Lower leg skin (tissue), 4 donors: ENCODE measurements around the gene PRPF38B. TPM values are rescaled to one million over a fixed set of nuclear protein-coding genes. Genes with fewer than 3 reads are reported as not detected.
"Not testable (repeated sequence)": the region's sequence is repeated elsewhere in the genome, so short reads cannot be mapped to it uniquely, and the experiment has no call there.

Experiments
- DNase-seq, 2 donors: peaks; one replicate each; pipeline ENCODE4 v3.0.0-alpha.2; 2019; ENCODE audit warnings: low spot score in 2 of 2
- H3K4me3 ChIP-seq: fragments of 200-600 bp; sonication (generic); 2 replicates; pipeline ENCODE4 v1.5.1; 2017; ENCODE audit warnings: mild to moderate bottlenecking, low read depth; ENCODE audit not compliant: poor library complexity, severe bottlenecking
- POLR2A ChIP-seq, 2 donors: fragments of 450-650 bp; IDR thresholded peaks; one replicate each; pipeline ENCODE4 v1.6.1; 2016 to 2017; ENCODE audit warnings: antibody characterized with exemption in 2 of 2, mild to moderate bottlenecking in 1 of 2, moderate library complexity in 1 of 2
- WGBS, 2 donors: methylation state at CpG; one replicate each; pipeline ENCODE4 v1.1.5; 2018; 5-methylcytosine and 5-hydroxymethylcytosine counted together
- intact Hi-C: fragments of 100-400 bp; cut with DNase I; formaldehyde crosslinking; loops from one replicate; pipeline ENCODE4 v1.15.0; 2023; ENCODE audit warnings: low total_unique reads
- total RNA-seq, 4 donors: library from RNA; depleted of rRNA; stranded (reverse); fragments of >200 nt; gene quantifications; one replicate each; pipeline ENCODE4 v1.1.0, GENCODE V29; 2016
- TF ChIP-seq, protein P1 (sequence below), 3 donors: fragments of 450-650 bp; IDR thresholded peaks; one replicate each; pipeline ENCODE4 v1.5.1; 2016; ENCODE audit warnings: antibody characterized with exemption in 3 of 3, mild to moderate bottlenecking in 3 of 3, moderate library complexity in 2 of 3

The PRPF38B gene
- total RNA-seq, 4 donors from 2014 or later, result 12.8 to 38.9 (median 18.4) TPM

GRCh38 chr1:108701176-108701849, 9.2 kb downstream of the PRPF38B start:
- no peak for DNase-seq
- H3K4me3 ChIP-seq, result no peak overlapping the region
- 80 to 86% methylated on average over 5 of the region's 5 CpGs for WGBS, 2 donors
- no peak for TF ChIP-seq POLR2A (IDR thresholded peaks at IDR 0.05)
- TF ChIP-seq, protein P1, sequence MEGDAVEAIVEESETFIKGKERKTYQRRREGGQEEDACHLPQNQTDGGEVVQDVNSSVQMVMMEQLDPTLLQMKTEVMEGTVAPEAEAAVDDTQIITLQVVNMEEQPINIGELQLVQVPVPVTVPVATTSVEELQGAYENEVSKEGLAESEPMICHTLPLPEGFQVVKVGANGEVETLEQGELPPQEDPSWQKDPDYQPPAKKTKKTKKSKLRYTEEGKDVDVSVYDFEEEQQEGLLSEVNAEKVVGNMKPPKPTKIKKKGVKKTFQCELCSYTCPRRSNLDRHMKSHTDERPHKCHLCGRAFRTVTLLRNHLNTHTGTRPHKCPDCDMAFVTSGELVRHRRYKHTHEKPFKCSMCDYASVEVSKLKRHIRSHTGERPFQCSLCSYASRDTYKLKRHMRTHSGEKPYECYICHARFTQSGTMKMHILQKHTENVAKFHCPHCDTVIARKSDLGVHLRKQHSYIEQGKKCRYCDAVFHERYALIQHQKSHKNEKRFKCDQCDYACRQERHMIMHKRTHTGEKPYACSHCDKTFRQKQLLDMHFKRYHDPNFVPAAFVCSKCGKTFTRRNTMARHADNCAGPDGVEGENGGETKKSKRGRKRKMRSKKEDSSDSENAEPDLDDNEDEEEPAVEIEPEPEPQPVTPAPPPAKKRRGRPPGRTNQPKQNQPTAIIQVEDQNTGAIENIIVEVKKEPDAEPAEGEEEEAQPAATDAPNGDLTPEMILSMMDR (IDR thresholded peaks at IDR 0.05), result no peak
- intact Hi-C loops, result no loop called here

- DNase-seq, intact Hi-C loops, H3K4me3 ChIP-seq: not testable (repeated sequence)
- 91 to 98% methylated on average over 6 of the region's 6 CpGs for WGBS, 2 donors
Measured at GRCh38 chr1:108702109-108702508, 10.0 kb downstream of the PRPF38B start.

- no peak for DNase-seq
- no peak overlapping the region for H3K4me3 ChIP-seq
- WGBS, 2 donors, result 71 to 78% methylated on average over 6 of the region's 6 CpGs
- TF ChIP-seq POLR2A (IDR thresholded peaks at IDR 0.05), result no peak
- TF ChIP-seq, protein P1 (IDR thresholded peaks at IDR 0.05), result no peak
- intact Hi-C loops, result no loop called here
Measured at GRCh38 chr1:108703939-108704338, 11.8 kb downstream of the PRPF38B start.

DNA sequence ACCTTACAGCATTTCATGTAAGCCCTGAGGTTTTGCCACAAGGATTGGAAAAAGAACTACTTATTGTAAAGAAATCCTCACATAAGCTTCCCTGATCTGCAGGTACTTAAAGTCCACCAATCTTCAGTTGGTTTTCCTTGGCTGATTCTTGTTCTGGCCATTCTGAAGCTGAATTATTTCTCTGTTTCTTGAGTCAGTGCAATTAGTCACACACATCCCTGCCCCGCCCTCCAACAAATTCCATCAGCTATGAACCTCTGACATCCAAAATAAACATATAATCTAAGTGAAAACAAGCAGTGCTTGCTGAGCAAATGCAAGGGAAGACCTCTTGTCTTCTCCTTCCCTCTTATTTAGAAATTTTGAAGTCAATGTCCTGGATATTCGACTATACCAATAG, 12.4 kb downstream of the PRPF38B start:
- intact Hi-C loops, result no loop called here
- no peak overlapping the region for H3K4me3 ChIP-seq
- TF ChIP-seq POLR2A (IDR thresholded peaks at IDR 0.05), result no peak
- TF ChIP-seq, protein P1 (IDR thresholded peaks at IDR 0.05), result no peak
- no peak for DNase-seq
- 44 to 52% methylated on average over 2 of the region's 2 CpGs for WGBS, 2 donors

- 88 to 90% methylated on average over 3 of the region's 3 CpGs for WGBS, 2 donors
- H3K4me3 ChIP-seq, result no peak overlapping the region
- DNase-seq, result no peak
- TF ChIP-seq, protein P1 (IDR thresholded peaks at IDR 0.05), result no peak
- TF ChIP-seq POLR2A (IDR thresholded peaks at IDR 0.05), result no peak
- intact Hi-C loops, result no loop called here
Measured at GRCh38 chr1:108706643-108707042, 14.5 kb downstream of the PRPF38B start.

DNA sequence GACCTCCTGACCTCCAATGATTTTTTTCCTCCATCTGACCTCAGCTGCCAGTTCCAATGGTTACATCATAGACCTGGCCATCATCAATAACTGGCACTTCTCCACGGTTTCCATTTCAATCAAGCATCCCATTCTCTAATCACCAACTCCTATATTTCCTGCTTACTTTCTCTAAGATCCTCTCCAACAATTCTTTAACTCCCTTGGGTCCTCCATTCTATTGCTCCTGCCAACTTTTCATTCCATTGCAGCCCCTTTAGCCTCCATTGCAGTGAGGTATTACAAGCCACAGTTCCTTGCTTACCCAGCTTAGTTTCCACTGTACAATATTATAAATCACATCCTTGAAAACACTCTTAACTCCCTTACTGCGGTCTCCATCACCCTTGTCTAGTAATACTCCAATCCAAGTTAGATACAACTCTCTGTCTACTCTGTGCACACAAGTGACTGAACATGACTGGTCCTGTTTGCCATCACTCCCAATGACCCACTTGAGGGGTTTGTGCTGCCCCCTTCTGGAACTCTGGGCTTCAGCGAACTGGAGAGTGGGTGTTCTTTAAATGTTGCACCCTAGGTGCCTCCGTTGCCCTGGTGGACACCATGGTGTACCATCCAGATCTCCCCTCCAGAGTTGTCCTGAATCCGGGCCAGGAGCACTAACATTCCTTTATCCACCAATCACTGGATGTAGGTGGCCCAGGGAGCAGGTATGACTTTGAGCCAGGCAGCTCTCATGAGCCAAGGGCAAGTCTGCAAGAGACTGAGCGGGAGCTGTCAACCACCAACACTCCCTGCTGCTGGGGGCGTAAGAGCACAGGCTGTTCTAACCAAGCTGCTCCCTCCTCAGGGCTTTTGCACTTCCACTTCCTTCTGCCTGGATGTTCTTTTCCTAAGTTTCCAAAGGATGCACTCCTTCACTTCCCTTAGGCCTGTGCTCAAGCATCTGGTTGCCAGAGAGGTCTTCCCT, 16.9 kb downstream of the PRPF38B start:
- intact Hi-C loops, result no loop called here
- WGBS, 2 donors, result 72 to 76% methylated on average over 7 of the region's 7 CpGs
- no peak for DNase-seq
- TF ChIP-seq POLR2A (IDR thresholded peaks at IDR 0.05), result no peak
- TF ChIP-seq, protein P1 (IDR thresholded peaks at IDR 0.05), result no peak
- H3K4me3 ChIP-seq, result no peak overlapping the region
